ENCODE measurements around the gene TRAF6.

The TRAF6 gene

GRCh38 chr11:36509694-36510593 lies at the start of gene TRAF6:
Gene TRAF6, minus strand, starts transcription at chr11:36510272. Its CDS starts 8,757 bp downstream, at chr11:36501515.
- peak; percentile 86 for TF ChIP-seq TAF1 (IDR thresholded peaks at IDR 0.05; ENCODE audit: low read depth)
- no peak for TF ChIP-seq CEBPB (IDR thresholded peaks at IDR 0.05)
- peak; percentile 53; the same call in 1 of the 2 replicates for TF ChIP-seq MAX (IDR thresholded peaks at IDR 0.05)
- no peak for TF ChIP-seq EP300 (IDR thresholded peaks at IDR 0.05; ENCODE audit: borderline replicate concordance)
- TF ChIP-seq NFIC (IDR thresholded peaks at IDR 0.05) = no peak
- peak; percentile 94 for TF ChIP-seq ZBTB7A (IDR thresholded peaks at IDR 0.05; ENCODE audit: low read depth)
- TF ChIP-seq TEAD4 (IDR thresholded peaks at IDR 0.05) = no peak
- peak; percentile 33; the same call in 1 of the 2 replicates for TF ChIP-seq USF1 (IDR thresholded peaks at IDR 0.05)
- TF ChIP-seq REST (IDR thresholded peaks at IDR 0.05; ENCODE audit: low read depth) = no peak
- TF ChIP-seq FOXM1 (IDR thresholded peaks at IDR 0.05; ENCODE audit: borderline replicate concordance, low read depth) = 0 out of 2 replicates have a peak, but pooled peaks have one; percentile 27
- no peak for TF ChIP-seq CREB1 (IDR thresholded peaks at IDR 0.05; ENCODE audit: low read depth)
- no peak for TF ChIP-seq EGR1 (IDR thresholded peaks at IDR 0.05)
- TF ChIP-seq TCF12 (IDR thresholded peaks at IDR 0.05; ENCODE audit: low read depth) = peak; percentile 69; the same call in 1 of the 2 replicates
- no peak for TF ChIP-seq RAD21 (IDR thresholded peaks at IDR 0.05; ENCODE audit: low read depth)
- peak; percentile 70 for TF ChIP-seq YY1 (IDR thresholded peaks at IDR 0.05; ENCODE audit: low read depth)

- TF ChIP-seq ZBTB7A (IDR thresholded peaks at IDR 0.05; ENCODE audit: low read depth) = no peak
- no peak for TF ChIP-seq NFIC (IDR thresholded peaks at IDR 0.05)
- no peak for TF ChIP-seq REST (IDR thresholded peaks at IDR 0.05; ENCODE audit: low read depth)
- TF ChIP-seq FOXM1 (IDR thresholded peaks at IDR 0.05; ENCODE audit: borderline replicate concordance, low read depth) = no peak
- no peak for TF ChIP-seq RAD21 (IDR thresholded peaks at IDR 0.05; ENCODE audit: low read depth)
- TF ChIP-seq EGR1 (IDR thresholded peaks at IDR 0.05) = no peak
- no peak for TF ChIP-seq TCF12 (IDR thresholded peaks at IDR 0.05; ENCODE audit: low read depth)
- no peak for TF ChIP-seq TAF1 (IDR thresholded peaks at IDR 0.05; ENCODE audit: low read depth)
- TF ChIP-seq TEAD4 (IDR thresholded peaks at IDR 0.05) = no peak
- TF ChIP-seq USF1 (IDR thresholded peaks at IDR 0.05) = no peak
- TF ChIP-seq YY1 (IDR thresholded peaks at IDR 0.05; ENCODE audit: low read depth) = no peak
- TF ChIP-seq MAX (IDR thresholded peaks at IDR 0.05) = no peak
- TF ChIP-seq CEBPB (IDR thresholded peaks at IDR 0.05) = no peak
- no peak for TF ChIP-seq EP300 (IDR thresholded peaks at IDR 0.05; ENCODE audit: borderline replicate concordance)
Measured at GRCh38 chr11:36558571-36559413, 48.7 kb upstream of the TRAF6 start.

- TF ChIP-seq REST (IDR thresholded peaks at IDR 0.05; ENCODE audit: low read depth) = no peak
- no peak for TF ChIP-seq TAF1 (IDR thresholded peaks at IDR 0.05; ENCODE audit: low read depth)
- TF ChIP-seq YY1 (IDR thresholded peaks at IDR 0.05; ENCODE audit: low read depth) = no peak
- no peak for TF ChIP-seq TCF12 (IDR thresholded peaks at IDR 0.05; ENCODE audit: low read depth)
- no peak for TF ChIP-seq RAD21 (IDR thresholded peaks at IDR 0.05; ENCODE audit: low read depth)
- no peak for TF ChIP-seq NFIC (IDR thresholded peaks at IDR 0.05)
- no peak for TF ChIP-seq USF1 (IDR thresholded peaks at IDR 0.05)
- TF ChIP-seq MAX (IDR thresholded peaks at IDR 0.05) = no peak
Measured at GRCh38 chr11:36557991-36558390, 47.9 kb upstream of the TRAF6 start.
